GM23338 (cell line): ENCODE data around the gene NUMBL. TPM values are rescaled to one million over a fixed set of nuclear protein-coding genes. Genes with fewer than 3 reads are reported as not detected.

ENCODE experiments used
- ATAC-seq: fragments of 200-7000 bp; cut with Tn5 transposase; 3 replicates; pipeline ENCODE4 v1.9.1; 2020
- DNase-seq: peaks from one replicate; pipeline ENCODE4 v3.0.0-alpha.2; 2015; ENCODE audit warnings: low spot score
- H2AFZ ChIP-seq: fragments of 200-600 bp; sonication (generic); 2 replicates; pipeline ENCODE4 v1.8.0; 2016; ENCODE audit warnings: antibody characterized with exemption, mild to moderate bottlenecking, moderate library complexity
- H3F3A ChIP-seq: fragments of 200-600 bp; sonication (generic); replicated peaks from 2 replicates; pipeline ENCODE4 v1.8.0; 2017; ENCODE audit warnings: antibody characterized with exemption, mixed run types, low read depth
- H3K27ac ChIP-seq: fragments of 200-600 bp; sonication (generic); 2 replicates; pipeline ENCODE4 v1.6.1; 2016; ENCODE audit warnings: low read depth
- H3K27me3 ChIP-seq: fragments of 200-600 bp; sonication (generic); 2 replicates; pipeline ENCODE4 v1.8.0; 2016; ENCODE audit warnings: mild to moderate bottlenecking, mixed run types, moderate library complexity; ENCODE audit not compliant: insufficient read depth
- H3K36me3 ChIP-seq: fragments of 200-600 bp; sonication (generic); 2 replicates; pipeline ENCODE4 v1.8.0; 2016; ENCODE audit warnings: mild to moderate bottlenecking; ENCODE audit not compliant: insufficient read depth
- H3K4me1 ChIP-seq: fragments of 200-600 bp; sonication (generic); 2 replicates; pipeline ENCODE4 v1.8.0; 2016; ENCODE audit warnings: mild to moderate bottlenecking, moderate library complexity; ENCODE audit not compliant: insufficient read depth
- H3K4me2 ChIP-seq: fragments of 200-600 bp; sonication (generic); 2 replicates; pipeline ENCODE4 v1.7.1; 2017; ENCODE audit warnings: mixed run types
- H3K4me3 ChIP-seq: fragments of 200-600 bp; sonication (generic); 2 replicates; pipeline ENCODE4 v1.6.1; 2016; ENCODE audit warnings: mixed run types
- H3K79me2 ChIP-seq: fragments of 200-600 bp; sonication (generic); replicated peaks from 2 replicates; pipeline ENCODE4 v1.8.0; 2017; ENCODE audit warnings: mild to moderate bottlenecking; ENCODE audit not compliant: insufficient read depth
- H3K9me2 ChIP-seq: fragments of 200-600 bp; sonication (generic); 2 replicates; pipeline ENCODE4 v1.8.0; 2017; ENCODE audit not compliant: insufficient read depth
- H4K20me1 ChIP-seq: fragments of 200-600 bp; sonication (generic); replicated peaks from 2 replicates; pipeline ENCODE4 v1.8.0; 2017; ENCODE audit warnings: mild to moderate bottlenecking; ENCODE audit not compliant: insufficient read depth
- H3K27ac Mint-ChIP-seq: 2 replicates; pipeline ENCODE4 v1.8.0; 2020; ENCODE audit warnings: inconsistent platforms, mild to moderate bottlenecking, moderate library complexity, mixed read lengths
- H3K27me3 Mint-ChIP-seq: 3 replicates; pipeline ENCODE4 v1.8.0; 2022; ENCODE audit warnings: low read depth, mild to moderate bottlenecking, moderate library complexity, mixed read lengths, inconsistent platforms; ENCODE audit not compliant: insufficient read depth, poor library complexity
- H3K36me3 Mint-ChIP-seq: 3 replicates; pipeline ENCODE4 v1.8.0; 2021; ENCODE audit warnings: low read depth, mild to moderate bottlenecking, inconsistent platforms, moderate library complexity, mixed read lengths
- H3K4me1 Mint-ChIP-seq: 3 replicates; pipeline ENCODE4 v1.8.0; 2020; ENCODE audit warnings: mild to moderate bottlenecking, inconsistent platforms, mixed read lengths
- H3K4me3 Mint-ChIP-seq: 3 replicates; pipeline ENCODE4 v1.8.0; 2021; ENCODE audit warnings: moderate library complexity, mild to moderate bottlenecking, inconsistent platforms, mixed read lengths
- H3K9me3 Mint-ChIP-seq: 3 replicates; pipeline ENCODE4 v1.8.0; 2020; ENCODE audit warnings: moderate library complexity, mild to moderate bottlenecking, inconsistent platforms, mixed read lengths
- EZH2 ChIP-seq: fragments of 200-600 bp; sonication (generic); IDR thresholded peaks from one replicate; pipeline ENCODE4 v1.8.0; 2017; ENCODE audit warnings: antibody characterized with exemption, mild to moderate bottlenecking, low read depth; ENCODE audit not compliant: unreplicated experiment
- JUNB ChIP-seq: IDR thresholded peaks from one replicate; pipeline ENCODE4 v1.6.1; 2016; ENCODE audit warnings: antibody characterized with exemption; ENCODE audit not compliant: unreplicated experiment
- NANOG ChIP-seq: IDR thresholded peaks from 2 replicates; pipeline ENCODE4 v1.6.1; 2016; ENCODE audit warnings: antibody characterized with exemption, borderline replicate concordance
- POLR2AphosphoS5 ChIP-seq: IDR thresholded peaks from 2 replicates; pipeline ENCODE4 v1.6.1; 2016; ENCODE audit warnings: antibody characterized with exemption, low read depth
- STAT1 ChIP-seq: IDR thresholded peaks from one replicate; pipeline ENCODE4 v1.6.1; 2016; ENCODE audit warnings: antibody characterized with exemption; ENCODE audit not compliant: unreplicated experiment
- ZNF114 ChIP-seq: fragments of 250-450 bp; sonication (Bioruptor Pico); IDR thresholded peaks from 2 replicates; pipeline ENCODE4 v1.5.0; 2020; ENCODE audit warnings: mild to moderate bottlenecking, moderate library complexity
- ZNF331 ChIP-seq: fragments of 250-450 bp; sonication (Bioruptor Pico); IDR thresholded peaks from 2 replicates; pipeline ENCODE4 v1.5.0; 2020; ENCODE audit warnings: low read depth, mild to moderate bottlenecking, moderate library complexity
- polyA plus RNA-seq: library from polyadenylated mRNA; unstranded; fragments of >200 nt; fragmentation: Nextera tagmentation; extraction: Ambion mirVana; gene quantifications from 2 replicates; pipeline ENCODE4 v1.2.1, GENCODE V29; 2016
- total RNA-seq: library from RNA; depleted of rRNA; stranded (reverse); fragments of >200 nt; shearing (Covaris generic); gene quantifications from 2 replicates; pipeline ENCODE4 v1.2.3, GENCODE V29; 2014
- TF ChIP-seq, protein P1 (sequence below): IDR thresholded peaks from one replicate; pipeline ENCODE4 v1.6.1; 2018; ENCODE audit warnings: antibody characterized with exemption; ENCODE audit not compliant: unreplicated experiment
- TF ChIP-seq, protein P2 (sequence below): IDR thresholded peaks from 2 replicates; pipeline ENCODE4 v1.6.1; 2016; ENCODE audit warnings: antibody characterized with exemption
- TF ChIP-seq, protein P3 (sequence below): fragments of 250-450 bp; sonication (Bioruptor Pico); IDR thresholded peaks from 2 replicates; pipeline ENCODE4 v1.5.0; 2020; ENCODE audit warnings: mild to moderate bottlenecking, moderate library complexity

The NUMBL gene
- total and polyA plus RNA-seq, 2 experiments from 2014 or later = 8.5 to 28.5 TPM

DNA sequence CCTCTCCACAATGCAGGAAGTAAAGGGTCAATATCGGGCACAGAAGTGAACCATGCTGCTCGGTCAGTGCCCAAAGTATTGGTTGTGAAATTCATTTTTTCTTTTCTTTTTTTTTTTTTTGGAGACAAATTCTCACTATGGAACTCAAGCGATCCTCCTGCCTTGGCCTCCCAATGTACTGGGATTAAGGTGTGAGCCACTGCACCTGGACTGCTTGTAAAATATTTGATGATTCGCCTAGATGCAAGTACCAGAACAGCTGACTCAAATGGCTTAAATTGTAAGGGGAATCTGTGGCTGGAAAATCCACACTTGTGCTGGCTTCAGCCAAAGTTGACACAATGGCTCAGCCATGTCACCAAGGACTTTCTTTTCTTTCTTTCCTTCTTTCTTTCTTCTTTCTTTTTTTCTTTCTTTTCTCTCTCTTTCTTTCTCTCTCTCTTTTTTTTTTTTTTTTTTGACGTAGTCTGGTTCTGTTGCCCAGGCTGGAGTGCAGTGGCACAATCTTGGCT lies 43.7 kb downstream of the NUMBL start:
- Histone ChIP-seq H3K27ac (no peak overlapping the region), H3K4me1 (no peaks in the 10 kb centered on the region), H3K27me3 (no peaks in the 10 kb centered on the region), H3K36me3 (no peaks in the 10 kb centered on the region), H3K4me2 (no peak overlapping the region), H3K4me3 (no peak overlapping the region), H4K20me1 (no peaks in the 10 kb centered on the region), H3F3A (no peaks in the 10 kb centered on the region), H2AFZ (no peak overlapping the region), H3K9me2 (no peaks in the 10 kb centered on the region), H3K79me2 (no peaks in the 10 kb centered on the region)
- peaks cover 5% of the 10 kb centered on the region for H3K27me3 Mint-ChIP-seq
- H3K4me3 Mint-ChIP-seq = no peak overlapping the region
- no peak overlapping the region for H3K27ac Mint-ChIP-seq
- H3K9me3 Mint-ChIP-seq = peaks cover 6% of the 10 kb centered on the region
- TF ChIP-seq STAT1 (no peak), EZH2 (no peak), JUNB (no peak), NANOG (no peak), ZNF114 (CRISPR knock-in tag) (no peak), POLR2AphosphoS5 (no peak)
- TF ChIP-seq, protein P1, sequence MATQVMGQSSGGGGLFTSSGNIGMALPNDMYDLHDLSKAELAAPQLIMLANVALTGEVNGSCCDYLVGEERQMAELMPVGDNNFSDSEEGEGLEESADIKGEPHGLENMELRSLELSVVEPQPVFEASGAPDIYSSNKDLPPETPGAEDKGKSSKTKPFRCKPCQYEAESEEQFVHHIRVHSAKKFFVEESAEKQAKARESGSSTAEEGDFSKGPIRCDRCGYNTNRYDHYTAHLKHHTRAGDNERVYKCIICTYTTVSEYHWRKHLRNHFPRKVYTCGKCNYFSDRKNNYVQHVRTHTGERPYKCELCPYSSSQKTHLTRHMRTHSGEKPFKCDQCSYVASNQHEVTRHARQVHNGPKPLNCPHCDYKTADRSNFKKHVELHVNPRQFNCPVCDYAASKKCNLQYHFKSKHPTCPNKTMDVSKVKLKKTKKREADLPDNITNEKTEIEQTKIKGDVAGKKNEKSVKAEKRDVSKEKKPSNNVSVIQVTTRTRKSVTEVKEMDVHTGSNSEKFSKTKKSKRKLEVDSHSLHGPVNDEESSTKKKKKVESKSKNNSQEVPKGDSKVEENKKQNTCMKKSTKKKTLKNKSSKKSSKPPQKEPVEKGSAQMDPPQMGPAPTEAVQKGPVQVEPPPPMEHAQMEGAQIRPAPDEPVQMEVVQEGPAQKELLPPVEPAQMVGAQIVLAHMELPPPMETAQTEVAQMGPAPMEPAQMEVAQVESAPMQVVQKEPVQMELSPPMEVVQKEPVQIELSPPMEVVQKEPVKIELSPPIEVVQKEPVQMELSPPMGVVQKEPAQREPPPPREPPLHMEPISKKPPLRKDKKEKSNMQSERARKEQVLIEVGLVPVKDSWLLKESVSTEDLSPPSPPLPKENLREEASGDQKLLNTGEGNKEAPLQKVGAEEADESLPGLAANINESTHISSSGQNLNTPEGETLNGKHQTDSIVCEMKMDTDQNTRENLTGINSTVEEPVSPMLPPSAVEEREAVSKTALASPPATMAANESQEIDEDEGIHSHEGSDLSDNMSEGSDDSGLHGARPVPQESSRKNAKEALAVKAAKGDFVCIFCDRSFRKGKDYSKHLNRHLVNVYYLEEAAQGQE = no peak
- TF ChIP-seq, protein P2, sequence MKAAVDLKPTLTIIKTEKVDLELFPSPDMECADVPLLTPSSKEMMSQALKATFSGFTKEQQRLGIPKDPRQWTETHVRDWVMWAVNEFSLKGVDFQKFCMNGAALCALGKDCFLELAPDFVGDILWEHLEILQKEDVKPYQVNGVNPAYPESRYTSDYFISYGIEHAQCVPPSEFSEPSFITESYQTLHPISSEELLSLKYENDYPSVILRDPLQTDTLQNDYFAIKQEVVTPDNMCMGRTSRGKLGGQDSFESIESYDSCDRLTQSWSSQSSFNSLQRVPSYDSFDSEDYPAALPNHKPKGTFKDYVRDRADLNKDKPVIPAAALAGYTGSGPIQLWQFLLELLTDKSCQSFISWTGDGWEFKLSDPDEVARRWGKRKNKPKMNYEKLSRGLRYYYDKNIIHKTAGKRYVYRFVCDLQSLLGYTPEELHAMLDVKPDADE = no peak
- no peaks in the 10 kb centered on the region; the same call in 2 of the 3 replicates for H3K4me1 Mint-ChIP-seq
- DNase-seq = no peak
- peaks cover 6% of the 10 kb centered on the region for H3K36me3 Mint-ChIP-seq
- ATAC-seq = no peak

DNA sequence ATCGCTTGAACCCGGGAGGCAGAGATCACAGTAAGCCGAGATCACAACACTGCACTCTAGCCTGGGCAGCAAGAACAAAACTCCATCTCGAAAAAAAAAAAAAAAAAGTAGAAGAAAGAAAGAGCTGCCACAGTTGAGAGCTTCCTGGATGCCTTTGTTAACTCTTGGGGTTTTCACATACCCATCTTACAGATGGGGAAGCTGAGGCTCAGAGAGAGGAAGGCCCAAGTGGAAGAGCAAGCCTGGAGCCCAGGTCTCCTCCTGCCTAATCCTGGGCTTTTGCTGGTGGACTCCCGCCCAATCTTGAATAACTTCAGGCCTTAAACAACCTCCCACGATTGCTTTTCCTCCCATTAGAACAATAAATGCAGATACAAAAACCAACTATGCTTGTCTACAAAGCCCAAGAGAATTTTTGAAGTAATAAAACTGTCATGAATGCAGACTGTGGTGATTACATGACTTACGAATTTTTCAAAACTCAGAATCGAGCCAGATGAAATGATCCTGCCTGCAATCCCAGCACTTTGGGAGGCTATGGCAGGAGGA lies 47.6 kb downstream of the NUMBL start:
- ATAC-seq (no peak), DNase-seq (no peak)
- no peaks in the 10 kb centered on the region for H3K36me3 ChIP-seq
- H3K4me2 ChIP-seq = no peak overlapping the region
- no peaks in the 10 kb centered on the region for H4K20me1 ChIP-seq
- H3K4me3 ChIP-seq = no peak overlapping the region
- no peak overlapping the region for H3K4me3 Mint-ChIP-seq
- H3K4me1 ChIP-seq = peaks cover 7% of the 10 kb centered on the region
- no peaks in the 10 kb centered on the region for H3K9me2 ChIP-seq
- H3K9me3 Mint-ChIP-seq = no peaks in the 10 kb centered on the region; the same call in 1 of the 3 replicates
- no peaks in the 10 kb centered on the region for H3F3A ChIP-seq
- peaks cover 4% of the 10 kb centered on the region for H3K27me3 Mint-ChIP-seq
- H3K79me2 ChIP-seq = no peaks in the 10 kb centered on the region
- no peak overlapping the region for H3K27ac Mint-ChIP-seq
- no peak overlapping the region for H3K27ac ChIP-seq
- H3K27me3 ChIP-seq = no peaks in the 10 kb centered on the region
- no peaks in the 10 kb centered on the region for H3K36me3 Mint-ChIP-seq
- no peak overlapping the region for H2AFZ ChIP-seq
- peaks cover 11% of the 10 kb centered on the region for H3K4me1 Mint-ChIP-seq
- TF ChIP-seq NANOG = no peak
- no peak for TF ChIP-seq ZNF114 (CRISPR knock-in tag)
- no peak for TF ChIP-seq ZNF331
- TF ChIP-seq POLR2AphosphoS5 = no peak
- TF ChIP-seq, protein P3, sequence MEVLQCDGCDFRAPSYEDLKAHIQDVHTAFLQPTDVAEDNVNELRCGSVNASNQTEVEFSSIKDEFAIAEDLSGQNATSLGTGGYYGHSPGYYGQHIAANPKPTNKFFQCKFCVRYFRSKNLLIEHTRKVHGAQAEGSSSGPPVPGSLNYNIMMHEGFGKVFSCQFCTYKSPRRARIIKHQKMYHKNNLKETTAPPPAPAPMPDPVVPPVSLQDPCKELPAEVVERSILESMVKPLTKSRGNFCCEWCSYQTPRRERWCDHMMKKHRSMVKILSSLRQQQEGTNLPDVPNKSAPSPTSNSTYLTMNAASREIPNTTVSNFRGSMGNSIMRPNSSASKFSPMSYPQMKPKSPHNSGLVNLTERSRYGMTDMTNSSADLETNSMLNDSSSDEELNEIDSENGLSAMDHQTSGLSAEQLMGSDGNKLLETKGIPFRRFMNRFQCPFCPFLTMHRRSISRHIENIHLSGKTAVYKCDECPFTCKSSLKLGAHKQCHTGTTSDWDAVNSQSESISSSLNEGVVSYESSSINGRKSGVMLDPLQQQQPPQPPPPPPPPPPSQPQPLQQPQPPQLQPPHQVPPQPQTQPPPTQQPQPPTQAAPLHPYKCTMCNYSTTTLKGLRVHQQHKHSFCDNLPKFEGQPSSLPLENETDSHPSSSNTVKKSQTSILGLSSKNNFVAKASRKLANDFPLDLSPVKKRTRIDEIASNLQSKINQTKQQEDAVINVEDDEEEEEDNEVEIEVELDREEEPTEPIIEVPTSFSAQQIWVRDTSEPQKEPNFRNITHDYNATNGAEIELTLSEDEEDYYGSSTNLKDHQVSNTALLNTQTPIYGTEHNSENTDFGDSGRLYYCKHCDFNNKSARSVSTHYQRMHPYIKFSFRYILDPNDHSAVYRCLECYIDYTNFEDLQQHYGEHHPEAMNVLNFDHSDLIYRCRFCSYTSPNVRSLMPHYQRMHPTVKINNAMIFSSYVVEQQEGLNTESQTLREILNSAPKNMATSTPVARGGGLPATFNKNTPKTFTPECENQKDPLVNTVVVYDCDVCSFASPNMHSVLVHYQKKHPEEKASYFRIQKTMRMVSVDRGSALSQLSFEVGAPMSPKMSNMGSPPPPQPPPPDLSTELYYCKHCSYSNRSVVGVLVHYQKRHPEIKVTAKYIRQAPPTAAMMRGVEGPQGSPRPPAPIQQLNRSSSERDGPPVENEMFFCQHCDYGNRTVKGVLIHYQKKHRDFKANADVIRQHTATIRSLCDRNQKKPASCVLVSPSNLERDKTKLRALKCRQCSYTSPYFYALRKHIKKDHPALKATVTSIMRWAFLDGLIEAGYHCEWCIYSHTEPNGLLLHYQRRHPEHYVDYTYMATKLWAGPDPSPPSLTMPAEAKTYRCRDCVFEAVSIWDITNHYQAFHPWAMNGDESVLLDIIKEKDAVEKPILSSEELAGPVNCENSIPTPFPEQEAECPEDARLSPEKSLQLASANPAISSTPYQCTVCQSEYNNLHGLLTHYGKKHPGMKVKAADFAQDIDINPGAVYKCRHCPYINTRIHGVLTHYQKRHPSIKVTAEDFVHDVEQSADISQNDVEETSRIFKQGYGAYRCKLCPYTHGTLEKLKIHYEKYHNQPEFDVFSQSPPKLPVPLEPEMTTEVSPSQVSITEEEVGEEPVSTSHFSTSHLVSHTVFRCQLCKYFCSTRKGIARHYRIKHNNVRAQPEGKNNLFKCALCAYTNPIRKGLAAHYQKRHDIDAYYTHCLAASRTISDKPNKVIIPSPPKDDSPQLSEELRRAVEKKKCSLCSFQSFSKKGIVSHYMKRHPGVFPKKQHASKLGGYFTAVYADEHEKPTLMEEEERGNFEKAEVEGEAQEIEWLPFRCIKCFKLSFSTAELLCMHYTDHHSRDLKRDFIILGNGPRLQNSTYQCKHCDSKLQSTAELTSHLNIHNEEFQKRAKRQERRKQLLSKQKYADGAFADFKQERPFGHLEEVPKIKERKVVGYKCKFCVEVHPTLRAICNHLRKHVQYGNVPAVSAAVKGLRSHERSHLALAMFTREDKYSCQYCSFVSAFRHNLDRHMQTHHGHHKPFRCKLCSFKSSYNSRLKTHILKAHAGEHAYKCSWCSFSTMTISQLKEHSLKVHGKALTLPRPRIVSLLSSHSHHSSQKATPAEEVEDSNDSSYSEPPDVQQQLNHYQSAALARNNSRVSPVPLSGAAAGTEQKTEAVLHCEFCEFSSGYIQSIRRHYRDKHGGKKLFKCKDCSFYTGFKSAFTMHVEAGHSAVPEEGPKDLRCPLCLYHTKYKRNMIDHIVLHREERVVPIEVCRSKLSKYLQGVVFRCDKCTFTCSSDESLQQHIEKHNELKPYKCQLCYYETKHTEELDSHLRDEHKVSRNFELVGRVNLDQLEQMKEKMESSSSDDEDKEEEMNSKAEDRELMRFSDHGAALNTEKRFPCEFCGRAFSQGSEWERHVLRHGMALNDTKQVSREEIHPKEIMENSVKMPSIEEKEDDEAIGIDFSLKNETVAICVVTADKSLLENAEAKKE = no peak
